Measurements from ENCODE around the gene FAM200C. TPM values are rescaled to one million over a fixed set of nuclear protein-coding genes. Genes with fewer than 3 reads are reported as not detected.

The FAM200C gene
- 6.5 and 7.0 TPM in 2 replicates for total RNA-seq
- long read RNA-seq, transcript ZBED8-201 (2 exons, 2,851 nt) = major isoform, 110 of 116 reads
- long read RNA-seq, partial matches to known transcripts = 5 of 116 reads
- long read RNA-seq, other reads (novel, unspliced or antisense) = 0 of 116 reads

- peak; percentile 79 for DNase-seq (ENCODE audit: low spot score, unreplicated experiment)
Measured at GRCh38 chr5:160399402-160400353, at the start of gene FAM200C. Gene FAM200C (minus strand): TSS chr5:160400054. CDS start chr5:160395490, 4,564 bp downstream.

DNA sequence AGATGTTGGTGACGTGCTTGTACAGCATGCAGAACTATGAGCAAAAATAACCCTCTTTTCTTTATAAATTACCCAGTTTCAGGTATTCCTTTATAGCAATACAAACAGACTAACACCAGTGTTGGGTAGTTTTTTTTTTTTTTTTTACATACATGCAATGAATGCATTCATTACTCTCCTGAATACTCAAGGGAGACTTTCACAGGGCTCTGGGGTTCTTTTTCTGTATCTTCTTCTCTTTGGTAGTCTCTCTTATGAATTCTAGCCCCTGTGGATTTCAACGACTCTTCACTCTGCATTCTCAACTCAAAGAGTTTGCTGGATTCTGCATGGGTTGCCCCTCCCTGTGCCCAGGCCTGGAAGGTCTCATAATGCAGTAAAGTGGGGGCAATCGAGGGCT, 49.6 kb upstream of the FAM200C start:
- Mint-ChIP-seq H3K27me3 (no peaks in the 10 kb centered on the region), H3K36me3 (ENCODE audit: insufficient read depth) (no peaks in the 10 kb centered on the region), H3K4me3 (ENCODE audit: low read depth) (no peak overlapping the region), H3K4me1 (ENCODE audit: low read depth) (no peaks in the 10 kb centered on the region), H3K27ac (no peak overlapping the region), H3K9me3 (ENCODE audit: low read depth) (peaks cover 11% of the 10 kb centered on the region)
- TF ChIP-seq CTCF (IDR thresholded peaks at IDR 0.05; ENCODE audit: unreplicated experiment) = no peak
- DNase-seq (ENCODE audit: low spot score, unreplicated experiment) = no peak

More at GRCh38 chr5:160399402-160400353, at the start of gene FAM200C:
- H3K27ac Mint-ChIP-seq = peak within 1 kb of the TSS; percentile 99
- H3K4me1 Mint-ChIP-seq (ENCODE audit: low read depth) = peaks cover 12% of the 10 kb centered on the region
- H3K27me3 Mint-ChIP-seq = no peaks in the 10 kb centered on the region
- H3K4me3 Mint-ChIP-seq (ENCODE audit: low read depth) = peak within 1 kb of the TSS; percentile 90
- no peak for TF ChIP-seq CTCF (IDR thresholded peaks at IDR 0.05; ENCODE audit: unreplicated experiment)
- H3K9me3 Mint-ChIP-seq (ENCODE audit: low read depth) = no peaks in the 10 kb centered on the region
- peaks cover 11% of the 10 kb centered on the region for H3K36me3 Mint-ChIP-seq (ENCODE audit: insufficient read depth)

DNA sequence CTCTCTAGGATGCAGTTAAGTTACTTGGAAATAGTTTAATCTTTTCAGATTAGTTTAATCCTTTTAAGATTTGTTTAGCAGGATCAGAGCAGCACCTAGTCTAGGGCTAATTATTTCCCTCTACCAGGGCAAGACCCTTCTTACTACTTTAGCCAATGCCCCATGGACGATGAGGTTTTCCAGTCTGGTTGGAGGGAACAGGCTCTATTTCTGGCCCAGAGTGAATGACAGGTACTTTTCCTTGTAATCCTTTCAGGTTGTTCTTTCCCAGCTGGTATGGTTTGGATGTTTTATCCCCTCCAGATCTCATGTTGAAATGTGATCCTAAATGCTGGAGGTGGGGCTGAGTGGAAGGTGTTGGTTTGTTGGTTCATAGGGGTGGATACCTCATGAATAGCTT, 49.0 kb upstream of the FAM200C start:
- no peak overlapping the region for H3K27ac Mint-ChIP-seq
- H3K9me3 Mint-ChIP-seq (ENCODE audit: low read depth) = peaks cover 11% of the 10 kb centered on the region
- H3K4me1 Mint-ChIP-seq (ENCODE audit: low read depth) = no peaks in the 10 kb centered on the region
- DNase-seq (ENCODE audit: low spot score, unreplicated experiment) = no peak
- TF ChIP-seq CTCF (IDR thresholded peaks at IDR 0.05; ENCODE audit: unreplicated experiment) = no peak
- H3K4me3 Mint-ChIP-seq (ENCODE audit: low read depth) = no peak overlapping the region
- no peaks in the 10 kb centered on the region for H3K36me3 Mint-ChIP-seq (ENCODE audit: insufficient read depth)
- H3K27me3 Mint-ChIP-seq = no peaks in the 10 kb centered on the region

DNA sequence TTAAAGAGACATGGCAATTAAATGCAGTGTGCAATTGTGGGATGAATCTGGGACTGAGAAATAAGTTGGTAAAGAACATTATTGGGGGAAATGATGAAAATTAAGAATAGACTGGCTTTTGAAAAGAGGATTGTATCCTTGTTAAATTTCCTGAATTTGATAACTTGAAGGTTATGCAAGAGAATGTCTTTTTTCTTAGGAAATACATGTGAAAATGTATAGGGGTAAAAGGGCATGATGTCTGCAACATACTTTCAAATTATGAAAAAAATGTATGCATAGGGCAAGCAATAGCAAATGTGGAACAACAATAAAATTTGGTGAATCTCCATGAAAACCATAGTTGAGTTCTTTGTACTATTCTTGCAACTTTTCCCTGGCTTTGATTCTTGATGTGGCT, 45.9 kb upstream of the FAM200C start:
- no peak for DNase-seq (ENCODE audit: low spot score, unreplicated experiment)
- Mint-ChIP-seq H3K36me3 (ENCODE audit: insufficient read depth) (no peaks in the 10 kb centered on the region), H3K27ac (no peak overlapping the region), H3K4me1 (ENCODE audit: low read depth) (no peaks in the 10 kb centered on the region), H3K9me3 (ENCODE audit: low read depth) (peaks cover 11% of the 10 kb centered on the region), H3K27me3 (no peaks in the 10 kb centered on the region), H3K4me3 (ENCODE audit: low read depth) (no peak overlapping the region)
- no peak for TF ChIP-seq CTCF (IDR thresholded peaks at IDR 0.05; ENCODE audit: unreplicated experiment)

DNA sequence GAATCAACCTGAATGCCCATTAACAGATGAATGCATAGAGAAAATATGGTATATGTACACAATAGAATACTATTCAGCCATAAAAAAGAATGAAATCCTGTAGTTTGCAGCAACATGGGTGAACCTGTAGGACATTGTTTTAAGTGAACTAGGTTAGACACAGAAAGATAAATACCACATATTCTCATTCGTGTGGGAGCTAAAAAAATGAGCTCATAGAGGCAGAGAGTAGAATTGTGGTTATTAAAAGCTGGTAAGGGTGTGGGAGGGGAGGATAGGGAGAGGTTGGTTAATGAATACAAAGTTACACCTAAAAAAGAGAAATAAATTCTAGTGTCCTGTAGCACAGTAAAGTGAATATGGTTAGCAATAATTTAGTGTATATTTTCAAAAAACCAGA, 45.3 kb upstream of the FAM200C start:
- no peak overlapping the region for H3K27ac Mint-ChIP-seq
- H3K27me3 Mint-ChIP-seq = no peaks in the 10 kb centered on the region
- H3K9me3 Mint-ChIP-seq (ENCODE audit: low read depth) = peaks cover 11% of the 10 kb centered on the region
- H3K36me3 Mint-ChIP-seq (ENCODE audit: insufficient read depth) = no peaks in the 10 kb centered on the region
- H3K4me1 Mint-ChIP-seq (ENCODE audit: low read depth) = no peaks in the 10 kb centered on the region
- DNase-seq (ENCODE audit: low spot score, unreplicated experiment) = no peak
- no peak overlapping the region for H3K4me3 Mint-ChIP-seq (ENCODE audit: low read depth)
- no peak for TF ChIP-seq CTCF (IDR thresholded peaks at IDR 0.05; ENCODE audit: unreplicated experiment)
